Measurements from ENCODE around the gene CABP4.
A peak's percentile ranks its signal among the peaks of the same experiment; 100 is the strongest.

CABP4 gene

GRCh38 chr11:67435727-67436458, 19.3 kb upstream of the CABP4 start:
- DNase-seq (ENCODE audit: low spot score), result no peak

- DNase-seq (ENCODE audit: low spot score), result no peak
Measured at GRCh38 chr11:67436459-67437081, 18.6 kb upstream of the CABP4 start.

- no peak for DNase-seq (ENCODE audit: low spot score)
Measured at GRCh38 chr11:67437082-67437808, 17.9 kb upstream of the CABP4 start, which contains the start of gene PTPRCAP. Gene PTPRCAP, minus strand, starts transcription at chr11:67437682. Its CDS starts 63 bp downstream, at chr11:67437619.

GRCh38 chr11:67437809-67438157, 17.4 kb upstream of the CABP4 start:
- no peak for DNase-seq (ENCODE audit: low spot score)

- DNase-seq (ENCODE audit: low spot score), result no peak
Measured at GRCh38 chr11:67438158-67438902, 16.8 kb upstream of the CABP4 start.

- peak; percentile 61 for DNase-seq (ENCODE audit: low spot score)
Measured at GRCh38 chr11:67439321-67440228, 15.6 kb upstream of the CABP4 start.

- no peak for DNase-seq (ENCODE audit: low spot score)
Measured at GRCh38 chr11:67440229-67441097, 14.7 kb upstream of the CABP4 start.

- DNase-seq (ENCODE audit: low spot score), result no peak
Measured at GRCh38 chr11:67441098-67441563, 14.0 kb upstream of the CABP4 start.

- DNase-seq (ENCODE audit: low spot score), result no peak
Measured at GRCh38 chr11:67441731-67442351, 13.3 kb upstream of the CABP4 start.

- DNase-seq (ENCODE audit: low spot score), result peak; percentile 34
Measured at GRCh38 chr11:67442504-67443404, 12.4 kb upstream of the CABP4 start.

- no peak for DNase-seq (ENCODE audit: low spot score)
Measured at GRCh38 chr11:67445515-67445914, 9.6 kb upstream of the CABP4 start.

GRCh38 chr11:67448220-67448609, 6.9 kb upstream of the CABP4 start:
- no peak for DNase-seq (ENCODE audit: low spot score)

GRCh38 chr11:67449116-67449844, 5.9 kb upstream of the CABP4 start:
- no peak for DNase-seq (ENCODE audit: low spot score)

GRCh38 chr11:67450796-67451657, 4.1 kb upstream of the CABP4 start:
- no peak for DNase-seq (ENCODE audit: low spot score)

GRCh38 chr11:67451658-67451976, 3.5 kb upstream of the CABP4 start:
- no peak for DNase-seq (ENCODE audit: low spot score)

GRCh38 chr11:67452141-67452952, 2.8 kb upstream of the CABP4 start, which contains the start of gene GPR152:
Gene GPR152, minus strand, starts transcription at chr11:67452729. Its CDS starts 5 bp downstream, at chr11:67452724.
- no peak for DNase-seq (ENCODE audit: low spot score)

Data from AG20443 (cell line).